CD4-positive, CD25-positive, alpha-beta regulatory T cell (primary cell): ENCODE results near the gene BZW2. TPM values are rescaled to one million over a fixed set of nuclear protein-coding genes. Genes with fewer than 3 reads are reported as not detected.

ENCODE experiments used
- ATAC-seq, 2 donors: fragments of 150-1000 bp; cut with Tn5 transposase; one replicate each; pipeline ENCODE4 v1.10.0; 2021; ENCODE audit warnings: low read depth in 2 of 2, moderate number of reproducible peaks in 2 of 2, moderate library complexity in 1 of 2
- DNase-seq, 3 donors: peaks; one replicate each; pipeline versions ENCODE4 v3.0.0 to v3.0.0-alpha.2; 2012 to 2022; ENCODE audit warnings: mixed read lengths in 1 of 3
- H3K27ac ChIP-seq: one replicate; pipeline ENCODE4 v1.7.0; 2013; ENCODE audit warnings: mild to moderate bottlenecking, low read length; ENCODE audit not compliant: insufficient read depth, poor library complexity, severe bottlenecking
- H3K27me3 ChIP-seq: one replicate; pipeline ENCODE4 v1.7.0; 2013; ENCODE audit warnings: low read length; ENCODE audit not compliant: control insufficient read depth, insufficient read depth
- H3K36me3 ChIP-seq: one replicate; pipeline ENCODE4 v1.7.0; 2013; ENCODE audit warnings: mild to moderate bottlenecking, low read length, moderate library complexity; ENCODE audit not compliant: control insufficient read depth, insufficient read depth
- H3K4me1 ChIP-seq: 2 replicates; pipeline ENCODE4 v1.7.0; 2013; ENCODE audit warnings: mild to moderate bottlenecking, low read length; ENCODE audit not compliant: insufficient read depth, control insufficient read depth, poor library complexity, severe bottlenecking
- H3K4me3 ChIP-seq: one replicate; pipeline ENCODE4 v1.7.0; 2013; ENCODE audit warnings: low read depth, mild to moderate bottlenecking, low read length, moderate library complexity
- H3K9me3 ChIP-seq, 2 experiments: 1 replicate in 1 of 2; 2 replicates in 1 of 2; pipeline ENCODE4 v1.7.0; 2013; ENCODE audit warnings: low read length in 2 of 2, mild to moderate bottlenecking in 1 of 2, moderate library complexity in 1 of 2; ENCODE audit not compliant: control insufficient read depth in 2 of 2
- H3K27ac Mint-ChIP-seq, 3 donors: one replicate each; pipeline ENCODE4 v1.8.0; 2020 to 2022; ENCODE audit warnings: mild to moderate bottlenecking in 3 of 3, mixed read lengths in 3 of 3, moderate library complexity in 2 of 3
- H3K27me3 Mint-ChIP-seq: one replicate; pipeline ENCODE4 v1.8.0; 2022; ENCODE audit warnings: mild to moderate bottlenecking, mixed read lengths
- H3K36me3 Mint-ChIP-seq: one replicate; pipeline ENCODE4 v1.8.0; 2020; ENCODE audit warnings: mixed read lengths
- H3K4me1 Mint-ChIP-seq, 4 donors: one replicate each; pipeline ENCODE4 v1.8.0; 2020 to 2022; ENCODE audit warnings: mixed read lengths in 4 of 4, mild to moderate bottlenecking in 1 of 4
- H3K4me3 Mint-ChIP-seq, 4 donors: one replicate each; pipeline ENCODE4 v1.8.0; 2020 to 2022; ENCODE audit warnings: mild to moderate bottlenecking in 4 of 4, mixed read lengths in 4 of 4, moderate library complexity in 3 of 4
- H3K9me3 Mint-ChIP-seq, 7 donors: one replicate each; pipeline ENCODE4 v1.8.0; 2020 to 2022; ENCODE audit warnings: mixed read lengths in 7 of 7, mild to moderate bottlenecking in 3 of 7, moderate library complexity in 2 of 7
- polyA plus RNA-seq, 4 donors: library from polyadenylated mRNA; unstranded; fragments of 300-500 nt; fragmentation: Illumina TruSeq; gene quantifications; one replicate each; pipeline ENCODE4 v1.2.3, GENCODE V29; 2021
- total RNA-seq: library from RNA; stranded (reverse); gene quantifications from one replicate; pipeline ENCODE4 v1.2.3, GENCODE V29; 2022

BZW2 gene
- total and polyA plus RNA-seq, 5 donors from 2014 or later = 24.2 to 54.4 (median 46.2) TPM

- H3K27me3 ChIP-seq = peaks cover 2% of the 10 kb centered on the region
- H3K9me3 Mint-ChIP-seq = peaks cover 0 to 2% (median 0%) of the 10 kb centered on the region in 7 donors
These were observed 98.7 kb downstream of the BZW2 start for GRCh38 chr7:16744518-16745250.

GRCh38 chr7:16745645-16746044 lies 99.7 kb downstream of the BZW2 start:
- H3K9me3 ChIP-seq = no peaks in the 10 kb centered on the region
- peaks cover 2% of the 10 kb centered on the region for H3K27me3 ChIP-seq
- no peak overlapping the region for H3K27ac Mint-ChIP-seq
- peaks cover 0 to 2% (median 0%) of the 10 kb centered on the region in 7 donors for H3K9me3 Mint-ChIP-seq
- ATAC-seq = no peak
- H3K36me3 Mint-ChIP-seq = no peaks in the 10 kb centered on the region
- no peaks in the 10 kb centered on the region for H3K36me3 ChIP-seq
- no peaks in the 10 kb centered on the region for H3K4me1 ChIP-seq
- H3K4me3 ChIP-seq = no peak overlapping the region
- DNase-seq = no peak
- H3K4me1 Mint-ChIP-seq = no peaks in the 10 kb centered on the region
- H3K27ac ChIP-seq = no peak overlapping the region
- no peak overlapping the region for H3K4me3 Mint-ChIP-seq
- peaks cover 16% of the 10 kb centered on the region for H3K27me3 Mint-ChIP-seq

More at GRCh38 chr7:16744518-16745250, 98.7 kb downstream of the BZW2 start:
- no peak for DNase-seq
- H3K27ac Mint-ChIP-seq = peak overlapping the region in 1 of 3 donors; percentile 5
- no peak overlapping the region for H3K4me3 ChIP-seq
- peaks cover 13% of the 10 kb centered on the region for H3K27me3 Mint-ChIP-seq
- no peaks in the 10 kb centered on the region for H3K4me1 Mint-ChIP-seq
- no peak overlapping the region for H3K4me3 Mint-ChIP-seq
- no peaks in the 10 kb centered on the region for H3K4me1 ChIP-seq
- no peaks in the 10 kb centered on the region for H3K36me3 Mint-ChIP-seq
- no peak for ATAC-seq
- H3K36me3 ChIP-seq = no peaks in the 10 kb centered on the region
- H3K27ac ChIP-seq = no peak overlapping the region
- H3K9me3 ChIP-seq = no peaks in the 10 kb centered on the region

- H3K36me3 Mint-ChIP-seq = no peaks in the 10 kb centered on the region
- Histone ChIP-seq H3K27ac (no peak overlapping the region), H3K36me3 (no peaks in the 10 kb centered on the region), H3K4me3 (no peak overlapping the region), H3K27me3 (peaks cover 6% of the 10 kb centered on the region), H3K9me3 (no peaks in the 10 kb centered on the region), H3K4me1 (no peaks in the 10 kb centered on the region)
- H3K27me3 Mint-ChIP-seq = peaks cover 27% of the 10 kb centered on the region
- no peak for DNase-seq
- no peak overlapping the region for H3K27ac Mint-ChIP-seq
- ATAC-seq = no peak
- H3K4me3 Mint-ChIP-seq = peak overlapping the region in 1 of 4 donors; percentile 44
- H3K9me3 Mint-ChIP-seq = peaks cover 0 to 2% (median 0%) of the 10 kb centered on the region in 7 donors
- no peaks in the 10 kb centered on the region for H3K4me1 Mint-ChIP-seq
These were observed 101.1 kb downstream of the BZW2 start for GRCh38 chr7:16747102-16747501.

GRCh38 chr7:16753102-16753931 lies 107.3 kb downstream of the BZW2 start, which contains the start of gene TSPAN13:
Gene TSPAN13 (plus strand): TSS chr7:16753755. CDS start chr7:16753968, 213 bp downstream.
- Histone ChIP-seq H3K36me3 (no peaks in the 10 kb centered on the region), H3K27ac (no peak within 1 kb of the TSS), H3K27me3 (peaks cover 22% of the 10 kb centered on the region), H3K4me1 (peaks cover 8% of the 10 kb centered on the region), H3K9me3 (no peaks in the 10 kb centered on the region), H3K4me3 (peak within 1 kb of the TSS; percentile 43)
- peak within 1 kb of the TSS; percentile 73 to 88 (median 81) for H3K4me3 Mint-ChIP-seq
- peaks cover 0 to 1% (median 0%) of the 10 kb centered on the region in 7 donors for H3K9me3 Mint-ChIP-seq
- ATAC-seq (peak; percentile 59 to 62), DNase-seq (peak; percentile 12 to 73 (median 30))
- peaks cover 58% of the 10 kb centered on the region for H3K27me3 Mint-ChIP-seq
- peaks cover 4 to 17% (median 11%) of the 10 kb centered on the region in 4 donors for H3K4me1 Mint-ChIP-seq
- no peak within 1 kb of the TSS for H3K27ac Mint-ChIP-seq
- H3K36me3 Mint-ChIP-seq = no peaks in the 10 kb centered on the region

GRCh38 chr7:16753932-16754855 lies 108.2 kb downstream of the BZW2 start:
- peak overlapping the region; percentile 34 to 84 (median 81) for H3K4me3 Mint-ChIP-seq
- H3K27ac ChIP-seq = no peak overlapping the region
- peaks cover 8% of the 10 kb centered on the region for H3K4me1 ChIP-seq
- H3K36me3 Mint-ChIP-seq = no peaks in the 10 kb centered on the region
- H3K27me3 ChIP-seq = peaks cover 24% of the 10 kb centered on the region
- no peaks in the 10 kb centered on the region for H3K36me3 ChIP-seq
- no peak for DNase-seq
- H3K9me3 ChIP-seq = no peaks in the 10 kb centered on the region
- H3K27ac Mint-ChIP-seq = no peak overlapping the region
- peaks cover 4 to 17% (median 11%) of the 10 kb centered on the region in 4 donors for H3K4me1 Mint-ChIP-seq
- peak overlapping the region; percentile 37 for H3K4me3 ChIP-seq
- peaks cover 62% of the 10 kb centered on the region for H3K27me3 Mint-ChIP-seq
- H3K9me3 Mint-ChIP-seq = peaks cover 0 to 1% (median 0%) of the 10 kb centered on the region in 7 donors
- ATAC-seq = peak in 1 of 2 donors; percentile 3

- H3K4me3 ChIP-seq = no peak overlapping the region
- no peaks in the 10 kb centered on the region for H3K36me3 ChIP-seq
- peaks cover 4 to 17% (median 11%) of the 10 kb centered on the region in 4 donors for H3K4me1 Mint-ChIP-seq
- H3K27me3 ChIP-seq = peaks cover 24% of the 10 kb centered on the region
- H3K27ac Mint-ChIP-seq = no peak overlapping the region
- peaks cover 62% of the 10 kb centered on the region for H3K27me3 Mint-ChIP-seq
- no peak for DNase-seq
- no peak overlapping the region for H3K27ac ChIP-seq
- no peak for ATAC-seq
- peaks cover 8% of the 10 kb centered on the region for H3K4me1 ChIP-seq
- no peaks in the 10 kb centered on the region for H3K9me3 ChIP-seq
- H3K36me3 Mint-ChIP-seq = no peaks in the 10 kb centered on the region
- peaks cover 0 to 1% (median 0%) of the 10 kb centered on the region in 7 donors for H3K9me3 Mint-ChIP-seq
- H3K4me3 Mint-ChIP-seq = peak overlapping the region; percentile 34 to 84 (median 81)
These were observed 108.9 kb downstream of the BZW2 start for GRCh38 chr7:16754856-16755317.

GRCh38 chr7:16755397-16755796 lies 109.4 kb downstream of the BZW2 start:
- Mint-ChIP-seq H3K27ac (no peak overlapping the region), H3K9me3 (peaks cover 0 to 1% (median 0%) of the 10 kb centered on the region in 7 donors), H3K36me3 (no peaks in the 10 kb centered on the region), H3K4me3 (peak overlapping the region in 3 of 4 donors; percentile 34 to 82 (median 80)), H3K27me3 (peaks cover 62% of the 10 kb centered on the region), H3K4me1 (peaks cover 4 to 17% (median 13%) of the 10 kb centered on the region in 4 donors)
- no peak overlapping the region for H3K4me3 ChIP-seq
- peaks cover 24% of the 10 kb centered on the region for H3K27me3 ChIP-seq
- DNase-seq = no peak
- H3K36me3 ChIP-seq = no peaks in the 10 kb centered on the region
- no peaks in the 10 kb centered on the region for H3K9me3 ChIP-seq
- H3K27ac ChIP-seq = no peak overlapping the region
- H3K4me1 ChIP-seq = peaks cover 8% of the 10 kb centered on the region
- no peak for ATAC-seq
